GM18951 (cell line): ENCODE measurements around the gene MAGI1.

Experiments
- POLR2A ChIP-seq: IDR thresholded peaks from 4 replicates; pipeline ENCODE4 v1.6.1; 2011; ENCODE audit warnings: mild to moderate bottlenecking; ENCODE audit not compliant: insufficient read length, insufficient read depth; ENCODE audit errors: extremely low read depth
- in situ Hi-C: fragments of 300-500 bp; cut with MboI; formaldehyde crosslinking; loops from one replicate; pipeline ENCODE4 v1.12.0; 2022; ENCODE audit warnings: low sequenced_read_pairs, mixed read lengths, inconsistent platforms; ENCODE audit not compliant: unreplicated experiment

Gene MAGI1

DNA sequence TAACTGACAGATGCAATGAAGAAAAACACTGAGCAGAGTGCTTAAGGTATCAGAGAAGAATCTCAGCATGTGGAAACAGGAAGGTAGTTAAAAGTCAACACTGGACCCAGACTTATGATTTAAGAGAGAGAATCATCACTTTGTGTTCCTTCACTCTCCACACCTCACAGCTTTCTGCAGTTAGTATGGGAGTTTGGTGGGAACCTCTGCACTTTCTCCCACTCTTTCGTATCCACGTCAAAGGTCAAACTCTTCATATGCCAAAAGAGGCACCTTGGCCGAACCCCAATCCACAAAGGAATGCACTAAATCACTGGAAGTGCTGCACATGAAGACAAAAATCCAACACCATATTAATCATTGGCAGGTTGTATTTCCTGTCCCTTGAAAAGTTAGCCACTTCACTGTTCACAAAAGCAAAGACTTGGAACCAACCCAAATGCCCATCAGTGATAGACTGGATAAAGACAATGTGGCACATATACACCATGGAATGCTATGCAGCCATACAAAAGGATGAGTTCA, 361.2 kb downstream of the MAGI1 start:
- in situ Hi-C loops: no loop called here
- TF ChIP-seq POLR2A: no peak

DNA sequence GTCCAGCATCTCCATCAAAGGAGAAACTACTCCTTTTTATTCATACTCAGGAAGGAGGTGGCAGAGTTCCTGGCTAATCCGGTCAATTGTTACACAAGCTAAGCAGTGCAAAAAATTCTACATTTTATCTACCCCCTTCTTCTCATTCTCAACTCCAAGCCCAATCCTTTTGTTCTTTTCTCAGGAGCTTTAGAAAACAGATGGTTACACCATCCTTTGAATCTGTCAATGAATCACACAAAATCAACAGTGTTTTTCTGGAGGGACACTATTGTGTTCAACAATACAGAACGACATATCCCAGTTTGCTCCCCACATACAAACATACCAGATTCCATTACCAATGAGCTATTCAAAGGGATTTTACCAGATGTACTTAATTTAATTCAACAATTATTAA, 362.1 kb downstream of the MAGI1 start:
- in situ Hi-C loops: no loop called here
- TF ChIP-seq POLR2A: no peak

DNA sequence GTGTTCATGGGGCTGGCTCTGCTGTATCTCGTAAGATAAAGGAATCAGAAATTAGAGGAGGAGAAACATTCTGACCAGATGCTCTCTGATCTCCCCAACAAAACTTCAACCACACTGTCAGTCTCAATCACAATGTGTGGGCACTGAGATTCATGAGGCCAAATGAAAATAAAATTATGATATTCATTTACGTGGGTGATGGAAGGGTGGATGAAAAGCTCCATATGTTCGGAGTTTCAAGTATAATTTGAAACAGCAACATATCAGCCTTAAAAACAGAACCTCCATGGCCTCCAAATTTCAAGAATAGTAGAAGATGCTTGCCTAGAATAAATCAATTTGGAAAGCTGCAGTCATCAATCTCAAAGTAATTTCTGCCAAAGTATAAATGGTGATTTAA, 363.7 kb downstream of the MAGI1 start:
- no peak for TF ChIP-seq POLR2A
- in situ Hi-C loops: no loop called here

DNA sequence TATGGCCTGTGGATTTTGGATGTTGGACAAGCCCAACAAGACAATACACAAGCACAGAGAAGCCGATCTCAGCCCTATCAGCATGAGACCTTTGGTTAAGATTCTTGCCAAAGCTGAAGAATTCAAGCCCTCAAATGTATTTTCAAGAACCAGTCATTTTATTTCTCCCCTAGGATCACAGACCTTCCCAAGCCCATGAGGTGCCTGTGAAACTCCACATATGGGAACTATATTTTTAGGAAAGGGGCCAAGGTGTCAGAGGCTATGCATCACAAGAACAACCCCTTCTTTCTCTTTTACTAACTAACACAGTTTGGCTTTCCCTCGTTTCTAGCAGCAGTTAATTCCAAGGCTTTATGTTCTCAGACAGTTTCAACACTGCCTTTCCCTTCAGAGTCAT, 364.5 kb downstream of the MAGI1 start:
- in situ Hi-C loops: loop anchor here (25.0 kb wide), 1 partner anchor 1137 kb away; no protein-coding TSS in a partner anchor
- no peak for TF ChIP-seq POLR2A

DNA sequence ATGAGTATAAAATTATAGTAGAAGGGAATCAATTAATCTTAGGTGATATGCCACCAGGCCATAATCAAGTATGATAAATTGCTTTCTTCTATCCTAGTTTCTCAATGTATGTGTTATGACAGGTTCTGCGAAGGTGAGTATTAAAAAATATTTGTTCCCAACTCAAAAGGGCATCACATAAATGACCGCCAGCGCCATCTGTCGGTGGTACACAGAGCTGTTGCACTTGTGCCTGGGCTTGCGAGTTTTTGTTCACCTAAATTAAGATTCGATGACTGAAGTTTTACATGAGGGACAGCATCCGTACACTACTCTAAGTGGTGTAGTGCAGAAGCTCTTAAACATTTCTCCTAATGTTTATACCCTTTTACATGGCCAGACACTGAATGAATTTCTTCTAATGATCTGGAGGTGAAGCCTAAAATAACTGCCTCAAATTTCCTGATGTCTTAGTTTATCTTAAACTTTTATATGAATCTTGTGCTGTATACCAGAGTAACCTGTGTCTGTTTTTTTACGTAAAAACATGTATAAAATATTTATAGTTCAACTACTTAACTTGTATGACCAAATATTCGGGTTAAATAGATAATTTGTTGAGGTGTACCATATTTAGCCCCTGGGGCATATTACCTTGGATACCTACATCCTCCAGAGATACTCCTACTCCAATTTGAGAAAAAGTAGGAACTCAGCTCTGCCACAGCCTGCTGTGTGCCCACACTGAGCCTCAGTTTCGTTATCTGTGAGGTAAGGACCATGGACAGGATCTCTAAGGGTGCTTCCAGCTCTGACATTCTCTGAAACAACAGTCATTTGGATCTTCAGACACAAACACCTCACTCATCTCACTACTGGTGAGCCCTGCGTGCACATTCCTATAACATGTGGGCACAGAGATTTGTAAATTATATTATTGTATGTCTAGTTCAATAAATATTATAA, 365.6 kb downstream of the MAGI1 start:
- in situ Hi-C loops: loop anchor here (25.0 kb wide), 1 partner anchor 1136 kb away; no protein-coding TSS in a partner anchor
- TF ChIP-seq POLR2A: no peak

DNA sequence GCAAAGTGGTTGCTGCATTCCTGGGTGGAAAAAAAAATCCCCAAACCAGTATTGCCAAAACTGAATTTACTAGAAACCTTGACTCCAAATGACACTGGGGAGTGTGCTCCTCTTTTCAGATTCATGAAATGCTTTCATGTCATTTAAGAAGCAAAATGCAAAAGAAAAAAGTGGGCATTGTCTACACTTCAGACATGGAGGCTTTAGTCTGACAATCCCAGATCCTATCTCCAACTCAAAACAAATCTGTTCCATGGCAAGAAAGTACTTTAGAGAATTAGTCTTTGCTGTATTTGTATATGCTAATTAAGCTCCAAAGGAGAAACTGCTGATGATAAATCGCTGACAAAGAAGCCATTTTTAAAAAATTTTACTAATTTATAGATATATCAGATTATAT, 366.7 kb downstream of the MAGI1 start:
- no peak for TF ChIP-seq POLR2A
- in situ Hi-C loops: loop anchor here (25.0 kb wide), 1 partner anchor 1135 kb away; no protein-coding TSS in a partner anchor

DNA sequence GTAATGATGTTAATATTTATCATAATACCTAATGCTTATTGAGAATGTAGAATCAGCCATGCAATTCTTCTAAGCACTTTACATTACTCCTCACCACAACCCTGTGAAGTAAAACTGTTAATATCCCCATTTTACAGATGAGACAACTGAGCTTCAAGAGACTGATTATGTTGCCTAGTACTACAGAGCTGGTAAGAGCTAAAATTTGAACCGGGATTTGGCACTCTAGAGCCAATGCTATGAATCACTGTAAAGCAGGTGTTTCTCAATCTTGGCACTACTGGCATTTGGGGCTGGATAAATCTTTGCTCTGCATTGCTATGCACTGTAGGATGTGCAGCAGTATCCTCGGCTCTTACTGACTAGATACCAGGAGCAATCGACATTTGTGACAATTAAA, 367.7 kb downstream of the MAGI1 start:
- no peak for TF ChIP-seq POLR2A
- in situ Hi-C loops: loop anchor here (25.0 kb wide), 1 partner anchor 1134 kb away; no protein-coding TSS in a partner anchor

DNA sequence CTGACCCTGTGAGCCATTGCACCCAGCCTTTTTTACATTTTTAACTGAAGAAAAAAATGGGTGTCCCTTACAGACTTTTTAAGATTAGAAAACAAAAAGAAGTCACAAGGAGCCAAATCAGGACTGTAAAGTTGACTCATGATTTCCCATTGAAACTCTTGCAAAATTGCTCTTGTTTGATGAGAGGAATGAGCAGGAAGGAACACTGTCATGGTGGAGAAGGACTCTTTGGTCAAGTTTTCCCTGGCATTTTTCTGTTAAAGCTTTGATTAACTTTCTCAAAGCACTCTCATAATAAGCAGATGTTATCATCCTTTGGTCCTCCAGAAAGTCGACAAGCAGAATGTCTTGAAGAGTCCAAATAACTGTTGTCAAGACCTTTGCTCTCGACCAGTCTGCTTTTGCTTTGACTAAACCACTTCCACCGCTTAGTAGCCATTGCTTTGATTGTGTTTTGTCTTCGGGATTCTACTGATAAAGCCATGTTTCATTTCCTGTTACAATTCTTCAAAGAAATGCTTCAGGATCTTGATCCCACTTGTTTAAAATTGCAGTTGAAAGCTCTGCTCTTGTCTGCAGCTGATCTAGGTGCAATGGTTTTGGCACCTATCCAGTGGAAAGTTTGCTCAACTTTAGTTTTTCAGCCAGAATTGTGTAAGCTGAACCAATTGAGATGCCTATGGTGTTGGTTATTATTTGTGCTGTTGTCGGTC, 369.4 kb downstream of the MAGI1 start:
- no peak for TF ChIP-seq POLR2A
- in situ Hi-C loops: loop anchor here (25.0 kb wide), 1 partner anchor 1132 kb away; no protein-coding TSS in a partner anchor

DNA sequence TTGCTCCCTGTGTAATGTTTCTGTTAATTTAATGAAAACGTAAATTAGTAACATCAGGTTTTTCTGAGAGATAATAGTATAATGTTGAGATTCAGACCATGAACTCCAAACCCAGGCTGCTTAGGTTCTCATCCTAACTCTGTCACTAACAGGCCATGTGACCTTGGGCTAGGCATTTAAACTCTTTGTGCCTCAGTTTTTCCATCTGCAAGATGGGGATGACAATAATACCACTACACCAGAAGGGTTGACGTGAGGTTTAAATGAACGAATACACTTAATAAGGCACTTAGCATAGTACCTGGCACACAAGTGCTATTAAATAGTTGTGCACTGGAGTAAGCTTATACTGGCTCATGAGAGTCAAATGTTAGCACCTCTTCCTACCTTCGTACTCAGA, 370.8 kb downstream of the MAGI1 start:
- TF ChIP-seq POLR2A: no peak

DNA sequence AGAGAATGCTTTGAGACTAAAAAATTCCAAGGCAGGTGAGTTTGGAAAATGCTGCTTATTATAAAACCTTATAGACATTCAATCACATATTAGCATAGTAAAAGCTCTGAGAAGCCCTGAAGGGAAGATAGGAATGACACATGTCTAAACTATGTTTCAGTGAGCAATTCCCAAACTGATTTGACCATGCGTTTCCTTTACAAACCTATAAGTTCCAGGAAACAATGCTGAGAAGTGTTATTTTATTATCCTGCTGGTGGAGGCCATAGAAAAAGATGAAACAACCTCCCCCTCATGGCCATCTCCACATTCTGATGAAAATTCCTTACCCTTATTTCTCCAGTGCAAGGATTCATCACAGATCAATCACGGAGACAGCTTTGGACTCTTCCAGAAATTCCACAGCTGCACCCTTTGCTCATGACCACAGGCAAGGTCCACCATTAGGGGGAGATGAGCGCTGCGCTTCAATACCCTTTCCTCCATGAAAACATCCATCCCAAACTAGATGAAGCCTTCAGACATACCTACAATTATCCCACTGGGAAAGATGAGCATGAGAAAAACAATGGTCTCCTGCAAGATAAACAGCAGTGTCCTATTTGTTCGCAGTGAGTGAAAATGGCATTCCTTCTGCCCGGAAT, 372.1 kb downstream of the MAGI1 start:
- in situ Hi-C loops: loop anchor here (25.0 kb wide), 1 partner anchor 1129 kb away; no protein-coding TSS in a partner anchor
- no peak for TF ChIP-seq POLR2A

More for the DNA sequence above, 370.8 kb downstream of the MAGI1 start:
- in situ Hi-C loops: loop anchor here (25.0 kb wide), 1 partner anchor 1131 kb away; no protein-coding TSS in a partner anchor

DNA sequence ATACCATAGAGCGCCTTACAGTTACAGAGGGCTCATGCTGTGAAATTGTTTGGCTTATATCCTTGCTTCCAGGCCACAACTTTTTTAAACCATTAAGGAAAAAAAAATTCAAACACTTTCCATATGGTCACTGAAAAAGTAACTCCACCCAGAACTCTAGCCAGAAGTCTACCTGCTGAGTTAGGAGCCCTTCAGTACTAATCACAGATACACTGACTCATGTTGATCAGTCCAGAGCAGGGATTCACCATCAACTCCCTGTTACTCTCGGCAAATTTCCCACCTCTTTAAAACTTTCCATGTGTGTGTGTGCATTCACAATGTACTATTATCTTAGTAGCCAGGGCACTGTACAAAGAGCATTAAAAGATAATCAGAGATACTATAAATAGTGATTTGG, 372.8 kb downstream of the MAGI1 start:
- in situ Hi-C loops: loop anchor here (25.0 kb wide), 1 partner anchor 1129 kb away; no protein-coding TSS in a partner anchor

DNA sequence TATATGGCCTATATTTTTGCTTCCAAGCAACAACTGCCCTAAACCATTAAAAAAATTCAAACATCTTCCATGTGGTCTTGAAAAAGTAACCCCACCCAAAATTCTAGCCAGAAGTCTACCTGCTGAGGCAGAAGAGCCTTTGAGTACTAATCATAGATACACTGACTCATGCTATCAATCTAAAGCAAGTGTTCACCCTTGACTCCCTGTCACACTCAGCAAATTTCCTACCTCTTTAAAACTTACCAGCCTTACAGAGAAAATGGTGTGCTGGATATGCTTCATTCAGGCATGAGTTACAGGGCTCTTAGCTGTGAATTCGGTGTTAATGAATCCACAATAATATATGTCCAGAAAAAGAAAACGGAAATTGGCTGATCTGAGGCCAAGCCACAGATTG, 373.8 kb downstream of the MAGI1 start:
- in situ Hi-C loops: loop anchor here (25.0 kb wide), 1 partner anchor 1128 kb away; no protein-coding TSS in a partner anchor

More for the DNA sequence above, 372.8 kb downstream of the MAGI1 start:
- no peak for TF ChIP-seq POLR2A

DNA sequence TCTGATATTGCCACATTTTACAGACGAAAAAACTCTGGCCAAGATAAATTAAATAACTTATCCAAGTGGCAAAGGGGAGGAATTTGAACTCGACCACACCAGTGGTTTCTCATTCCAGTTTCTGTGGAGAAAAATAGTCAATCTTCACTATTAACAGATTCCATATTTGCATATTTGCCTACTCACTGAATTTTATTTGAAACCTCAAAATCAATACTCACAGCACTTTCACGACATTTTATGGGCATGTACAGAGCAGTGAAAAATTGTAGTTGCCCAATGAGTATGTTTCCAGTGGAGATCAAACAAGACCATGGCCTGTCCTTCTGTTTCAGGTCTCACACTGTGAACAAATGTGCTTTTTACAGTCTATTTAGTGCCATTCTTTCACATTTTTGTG, 374.3 kb downstream of the MAGI1 start:
- in situ Hi-C loops: loop anchor here (25.0 kb wide), 1 partner anchor 1127 kb away; no protein-coding TSS in a partner anchor
- no peak for TF ChIP-seq POLR2A

More for the DNA sequence above, 373.8 kb downstream of the MAGI1 start:
- no peak for TF ChIP-seq POLR2A

DNA sequence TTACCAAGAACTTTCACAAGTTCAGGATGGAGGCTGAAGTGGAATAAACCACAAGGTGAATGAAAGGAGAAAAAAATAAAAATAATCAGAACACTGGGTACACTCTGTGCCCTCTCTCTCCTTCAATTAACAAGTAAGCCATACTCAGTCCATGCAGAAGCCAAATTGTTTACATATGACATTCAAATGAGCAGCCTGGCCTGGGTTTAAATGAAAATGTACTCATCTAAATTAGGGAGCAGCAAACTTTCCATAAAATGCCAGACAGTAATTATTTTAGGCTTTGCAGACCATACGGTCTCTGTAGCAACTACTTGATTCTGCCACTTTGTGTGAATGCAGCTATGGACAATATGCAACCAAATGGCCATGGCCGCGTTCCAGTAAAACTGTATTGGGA, 376.6 kb downstream of the MAGI1 start:
- in situ Hi-C loops: loop anchor here (25.0 kb wide), 1 partner anchor 1125 kb away; no protein-coding TSS in a partner anchor
- TF ChIP-seq POLR2A: no peak
